Activated CD8-positive, alpha-beta T cell treated with anti-CD3 and anti-CD28 coated beads for 36 hours (primary cell): Measurements from ENCODE around the gene DOCK3. TPM values are rescaled to one million over a fixed set of nuclear protein-coding genes. Genes with fewer than 3 reads are reported as not detected.

Experiments
- ATAC-seq: fragments of 200-7000 bp; cut with Tn5 transposase; one replicate; pipeline ENCODE4 v1.10.0; 2021; ENCODE audit warnings: mild to moderate bottlenecking, moderate library complexity
- CTCF ChIA-PET: fragments of 350-600 bp; sonication (Branson Sonifier 250); formaldehyde crosslinking; loops from one replicate; lab custom pipeline; 2021; ENCODE audit warnings: antibody characterized with exemption; lab: Charles Lee
- POLR2A ChIA-PET: fragments of 350-600 bp; sonication (Branson Sonifier 250); formaldehyde crosslinking; loops from one replicate; lab custom pipeline; 2021; ENCODE audit warnings: antibody characterized with exemption; lab: Charles Lee
- DNase-seq: peaks from one replicate; pipeline ENCODE4 v3.0.0-alpha.2; 2020
- H3K27ac Mint-ChIP-seq: one replicate; pipeline ENCODE4 v1.8.0; 2021; ENCODE audit warnings: mild to moderate bottlenecking, mixed read lengths
- H3K27me3 Mint-ChIP-seq: one replicate; pipeline ENCODE4 v1.8.0; 2021; ENCODE audit warnings: mixed read lengths
- H3K36me3 Mint-ChIP-seq: one replicate; pipeline ENCODE4 v1.8.0; 2021; ENCODE audit warnings: low read depth, mixed read lengths
- H3K4me1 Mint-ChIP-seq: one replicate; pipeline ENCODE4 v1.8.0; 2021; ENCODE audit warnings: low read depth, mixed read lengths
- H3K4me3 Mint-ChIP-seq: one replicate; pipeline ENCODE4 v1.8.0; 2021; ENCODE audit warnings: mild to moderate bottlenecking, moderate library complexity, mixed read lengths
- H3K9me3 Mint-ChIP-seq: one replicate; pipeline ENCODE4 v1.8.0; 2021; ENCODE audit warnings: mixed read lengths
- CTCF ChIP-seq: fragments of 200-600 bp; IDR thresholded peaks from one replicate; pipeline ENCODE4 v1.8.0; 2022; ENCODE audit warnings: antibody characterized with exemption, mild to moderate bottlenecking
- intact Hi-C: fragments of 100-400 bp; cut with micrococcal nuclease; formaldehyde crosslinking; loops from one replicate; pipeline ENCODE4 v1.10.0; 2022
- total RNA-seq, 2 experiments: library from RNA; stranded (reverse); gene quantifications; one replicate each; pipeline ENCODE4 v1.2.3, GENCODE V29; 2021

The DOCK3 gene
- total RNA-seq, 2 experiments from 2014 or later: 3.6 to 4.2 TPM

- CTCF ChIA-PET: interaction anchor here (0.7 to 4.1 kb wide), 16 partner anchors 12 to 923 kb away, joined by 3 to 23 read pairs (median 6); partner anchors contain the start of genes HEMK1 and MAPKAPK3
- intact Hi-C loops: no loop called here
- no peaks in the 10 kb centered on the region for H3K27me3 Mint-ChIP-seq
- H3K4me3 Mint-ChIP-seq: peak overlapping the region; percentile 68
- DNase-seq (no peak), ATAC-seq (peak; percentile 5)
- H3K27ac Mint-ChIP-seq: peak overlapping the region; percentile 72
- TF ChIP-seq CTCF: no peak
- POLR2A ChIA-PET: interaction anchor here (0.6 to 1.6 kb wide), 7 partner anchors 130 to 1054 kb away, joined by 3 to 4 read pairs (median 3); partner anchors contain the start of gene HEMK1
- H3K36me3 Mint-ChIP-seq: peaks cover 67% of the 10 kb centered on the region
- H3K9me3 Mint-ChIP-seq: no peaks in the 10 kb centered on the region
- H3K4me1 Mint-ChIP-seq: peaks cover 68% of the 10 kb centered on the region
Observed at GRCh38 chr3:51390246-51391074, 715.7 kb downstream of the DOCK3 start.

- H3K9me3 Mint-ChIP-seq: no peaks in the 10 kb centered on the region
- peak within 1 kb of the TSS; percentile 83 for H3K4me3 Mint-ChIP-seq
- no peaks in the 10 kb centered on the region for H3K27me3 Mint-ChIP-seq
- TF ChIP-seq CTCF: peak; percentile 78
- H3K4me1 Mint-ChIP-seq: peaks cover 68% of the 10 kb centered on the region
- peaks cover 63% of the 10 kb centered on the region for H3K36me3 Mint-ChIP-seq
- intact Hi-C loops: no loop called here
- H3K27ac Mint-ChIP-seq: peak within 1 kb of the TSS; percentile 91
- peak; percentile 96 for ATAC-seq
- ChIA-PET CTCF (interaction anchor here (2.0 to 4.1 kb wide), 4 partner anchors 13 to 291 kb away, joined by 6 to 23 read pairs (median 14); no protein-coding TSS in a partner anchor), POLR2A (interaction anchor here (0.9 to 1.5 kb wide), 3 partner anchors 44 to 1054 kb away, joined by 3 to 4 read pairs (median 3); no protein-coding TSS in a partner anchor)
- DNase-seq: peak; percentile 98
Observed at GRCh38 chr3:51391075-51391565, 716.4 kb downstream of the DOCK3 start, which contains the start of gene RBM15B. Gene RBM15B, plus strand, starts transcription at chr3:51391285. Its CDS starts 115 bp downstream, at chr3:51391400.

DNA sequence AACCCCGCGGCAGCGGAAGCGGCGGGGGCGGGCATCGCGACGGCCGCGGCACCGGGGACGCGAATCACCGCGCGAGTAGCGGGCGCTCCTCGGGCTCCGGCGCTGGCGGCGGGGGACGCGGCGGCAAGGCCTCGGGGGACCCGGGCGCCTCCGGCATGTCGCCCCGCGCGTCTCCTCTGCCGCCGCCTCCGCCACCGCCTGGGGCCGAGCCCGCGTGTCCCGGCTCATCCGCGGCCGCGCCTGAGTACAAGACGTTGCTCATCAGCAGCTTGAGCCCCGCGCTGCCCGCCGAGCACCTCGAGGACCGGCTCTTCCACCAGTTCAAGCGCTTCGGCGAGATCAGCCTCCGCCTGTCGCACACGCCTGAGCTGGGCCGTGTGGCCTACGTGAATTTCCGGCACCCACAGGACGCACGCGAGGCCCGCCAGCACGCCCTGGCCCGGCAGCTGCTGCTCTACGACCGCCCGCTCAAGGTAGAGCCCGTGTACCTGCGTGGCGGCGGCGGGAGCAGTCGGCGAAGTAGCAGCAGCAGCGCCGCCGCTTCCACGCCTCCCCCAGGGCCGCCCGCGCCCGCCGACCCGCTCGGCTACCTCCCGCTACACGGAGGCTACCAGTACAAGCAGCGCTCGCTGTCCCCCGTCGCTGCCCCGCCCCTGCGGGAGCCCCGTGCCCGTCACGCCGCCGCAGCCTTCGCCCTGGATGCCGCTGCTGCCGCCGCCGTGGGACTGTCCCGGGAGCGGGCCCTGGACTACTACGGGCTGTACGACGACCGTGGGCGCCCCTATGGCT is 717.0 kb downstream of the DOCK3 start:
- POLR2A ChIA-PET: interaction anchor here (0.7 to 3.4 kb wide), 8 partner anchors 19 to 1055 kb away, joined by 3 to 13 read pairs (median 3); partner anchors contain the start of gene HEMK1
- H3K36me3 Mint-ChIP-seq: peaks cover 63% of the 10 kb centered on the region
- intact Hi-C loops: no loop called here
- no peaks in the 10 kb centered on the region for H3K27me3 Mint-ChIP-seq
- no peaks in the 10 kb centered on the region for H3K9me3 Mint-ChIP-seq
- peak overlapping the region; percentile 91 for H3K27ac Mint-ChIP-seq
- H3K4me1 Mint-ChIP-seq: peaks cover 68% of the 10 kb centered on the region
- peak; percentile 52 for DNase-seq
- CTCF ChIA-PET: interaction anchor here (4.1 kb wide), 1 partner anchor 43 kb away, joined by 23 read pairs; no protein-coding TSS in a partner anchor
- ATAC-seq: peak; percentile 10
- no peak for TF ChIP-seq CTCF
- H3K4me3 Mint-ChIP-seq: peak overlapping the region; percentile 83

DNA sequence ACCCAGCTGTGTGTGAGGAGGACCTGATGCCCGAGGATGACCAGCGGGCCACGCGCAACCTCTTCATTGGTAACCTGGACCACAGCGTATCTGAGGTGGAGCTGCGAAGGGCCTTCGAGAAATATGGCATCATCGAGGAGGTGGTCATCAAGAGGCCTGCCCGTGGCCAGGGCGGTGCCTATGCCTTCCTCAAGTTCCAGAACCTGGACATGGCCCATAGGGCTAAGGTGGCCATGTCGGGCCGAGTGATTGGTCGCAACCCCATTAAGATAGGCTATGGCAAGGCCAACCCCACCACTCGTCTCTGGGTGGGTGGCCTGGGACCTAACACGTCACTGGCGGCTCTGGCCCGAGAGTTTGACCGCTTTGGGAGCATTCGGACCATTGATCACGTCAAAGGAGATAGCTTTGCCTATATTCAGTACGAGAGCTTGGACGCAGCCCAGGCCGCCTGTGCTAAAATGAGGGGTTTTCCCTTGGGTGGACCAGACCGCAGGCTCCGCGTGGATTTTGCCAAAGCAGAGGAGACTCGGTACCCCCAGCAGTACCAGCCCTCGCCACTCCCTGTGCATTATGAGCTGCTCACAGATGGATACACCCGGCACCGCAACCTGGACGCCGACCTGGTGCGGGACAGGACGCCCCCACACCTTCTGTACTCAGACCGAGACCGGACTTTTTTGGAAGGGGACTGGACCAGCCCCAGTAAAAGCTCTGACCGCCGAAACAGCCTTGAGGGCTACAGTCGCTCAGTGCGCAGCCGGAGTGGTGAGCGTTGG is 717.8 kb downstream of the DOCK3 start:
- TF ChIP-seq CTCF: no peak
- H3K4me1 Mint-ChIP-seq: peaks cover 68% of the 10 kb centered on the region
- no peaks in the 10 kb centered on the region for H3K9me3 Mint-ChIP-seq
- no peak for DNase-seq
- peak overlapping the region; percentile 83 for H3K4me3 Mint-ChIP-seq
- peaks cover 64% of the 10 kb centered on the region for H3K36me3 Mint-ChIP-seq
- H3K27me3 Mint-ChIP-seq: no peaks in the 10 kb centered on the region
- POLR2A ChIA-PET: interaction anchor here (0.7 to 3.4 kb wide), 7 partner anchors 18 to 823 kb away, joined by 3 to 13 read pairs (median 3); partner anchors contain the start of gene HEMK1
- no peak for ATAC-seq
- intact Hi-C loops: no loop called here
- H3K27ac Mint-ChIP-seq: peak overlapping the region; percentile 67
- CTCF ChIA-PET: interaction anchor here (1.1 to 4.1 kb wide), 2 partner anchors 15 to 42 kb away, joined by 3 to 23 read pairs; no protein-coding TSS in a partner anchor
